Measurements from ENCODE around the gene NEURL4. TPM values are rescaled to one million over a fixed set of nuclear protein-coding genes. Genes with fewer than 3 reads are reported as not detected.
"Not testable (repeated sequence)": the region's sequence is repeated elsewhere in the genome, so short reads cannot be mapped to it uniquely, and the experiment has no call there.

The NEURL4 gene
- polyA plus RNA-seq (ENCODE audit: low read depth in 6 of 6) = 1 to 10 TPM in 5 of 6 donors, not detected in 1; 1.2 to 2.7 (median 1.9) TPM

- Mint-ChIP-seq H3K4me1 (peaks cover 42 to 54% (median 53%) of the 10 kb centered on the region in 3 donors), H3K27ac (peak within 1 kb of the TSS; percentile 93 to 98 (median 96)), H3K27me3 (no peaks in the 10 kb centered on the region), H3K36me3 (no peaks in the 10 kb centered on the region), H3K9me3 (no peaks in the 10 kb centered on the region), H3K4me3 (peak within 1 kb of the TSS; percentile 87 to 99 (median 96))
- ATAC-seq (ENCODE audit: low read depth in 2 of 2) = peak; percentile 11 to 14
- DNase-seq = no peak
Observed at GRCh38 chr17:7328840-7329373, at the start of gene NEURL4. NEURL4 (minus strand) TSS chr17:7329335; CDS start chr17:7329312, 23 bp downstream.

GRCh38 chr17:7374353-7374752 is 45.2 kb upstream of the NEURL4 start:
- DNase-seq (no peak), ATAC-seq (ENCODE audit: low read depth in 2 of 2) (no peak)
- peaks cover 0 to 5% (median 4%) of the 10 kb centered on the region in 7 donors for H3K9me3 Mint-ChIP-seq
- H3K36me3 Mint-ChIP-seq = peaks cover 3 to 6% of the 10 kb centered on the region in 2 donors
- no peaks in the 10 kb centered on the region for H3K4me1 Mint-ChIP-seq
- H3K4me3 Mint-ChIP-seq = no peak overlapping the region
- no peak overlapping the region for H3K27ac Mint-ChIP-seq
- peaks cover 10 to 42% (median 28%) of the 10 kb centered on the region in 3 donors for H3K27me3 Mint-ChIP-seq

GRCh38 chr17:7370853-7371252 is 41.7 kb upstream of the NEURL4 start:
- Mint-ChIP-seq H3K27ac (no peak overlapping the region), H3K36me3 (no peaks in the 10 kb centered on the region), H3K9me3 (no peaks in the 10 kb centered on the region), H3K4me3 (no peak overlapping the region), H3K4me1 (peaks cover 0 to 8% (median 2%) of the 10 kb centered on the region in 3 donors), H3K27me3 (peaks cover 0 to 29% (median 19%) of the 10 kb centered on the region in 3 donors)
- DNase-seq = no peak
- ATAC-seq (ENCODE audit: low read depth in 2 of 2) = no peak

- Mint-ChIP-seq H3K36me3 (no peaks in the 10 kb centered on the region), H3K4me3 (no peak overlapping the region), H3K27ac (no peak overlapping the region), H3K27me3 (peaks cover 0 to 38% (median 27%) of the 10 kb centered on the region in 3 donors), H3K9me3 (no peaks in the 10 kb centered on the region), H3K4me1 (peaks cover 2 to 8% (median 3%) of the 10 kb centered on the region in 3 donors)
- DNase-seq (no peak), ATAC-seq (ENCODE audit: low read depth in 2 of 2) (no peak)
Observed at GRCh38 chr17:7369825-7370224, 40.7 kb upstream of the NEURL4 start.

- ATAC-seq (ENCODE audit: low read depth in 2 of 2); H3K4me1 Mint-ChIP-seq; DNase-seq; H3K36me3 Mint-ChIP-seq; H3K9me3 Mint-ChIP-seq; H3K27ac Mint-ChIP-seq: not testable (repeated sequence)
- Mint-ChIP-seq H3K4me3 (peak overlapping the region in 1 of 8 donors; percentile 60), H3K27me3 (peaks cover 0 to 38% (median 27%) of the 10 kb centered on the region in 3 donors)
Observed at GRCh38 chr17:7368599-7368994, 39.5 kb upstream of the NEURL4 start.

GRCh38 chr17:7367918-7368598 is 38.9 kb upstream of the NEURL4 start:
- H3K4me1 Mint-ChIP-seq = peaks cover 2 to 8% (median 3%) of the 10 kb centered on the region in 3 donors
- H3K9me3 Mint-ChIP-seq = no peaks in the 10 kb centered on the region
- ATAC-seq (ENCODE audit: low read depth in 2 of 2) (no peak), DNase-seq (no peak)
- H3K27ac Mint-ChIP-seq = no peak overlapping the region
- H3K27me3 Mint-ChIP-seq = peaks cover 0 to 38% (median 27%) of the 10 kb centered on the region in 3 donors
- no peak overlapping the region for H3K4me3 Mint-ChIP-seq
- no peaks in the 10 kb centered on the region for H3K36me3 Mint-ChIP-seq

GRCh38 chr17:7367083-7367482 is 37.9 kb upstream of the NEURL4 start:
- peaks cover 0 to 37% (median 27%) of the 10 kb centered on the region in 3 donors for H3K27me3 Mint-ChIP-seq
- H3K27ac Mint-ChIP-seq = no peak overlapping the region
- no peak overlapping the region for H3K4me3 Mint-ChIP-seq
- DNase-seq (no peak), ATAC-seq (ENCODE audit: low read depth in 2 of 2) (no peak)
- H3K4me1 Mint-ChIP-seq = peaks cover 2 to 8% (median 3%) of the 10 kb centered on the region in 3 donors
- no peaks in the 10 kb centered on the region for H3K9me3 Mint-ChIP-seq
- no peaks in the 10 kb centered on the region for H3K36me3 Mint-ChIP-seq

GRCh38 chr17:7365963-7366362 is 36.8 kb upstream of the NEURL4 start:
- not testable (repeated sequence) for DNase-seq; ATAC-seq (ENCODE audit: low read depth in 2 of 2); H3K36me3 Mint-ChIP-seq; H3K27ac Mint-ChIP-seq; H3K4me1 Mint-ChIP-seq; H3K9me3 Mint-ChIP-seq; H3K4me3 Mint-ChIP-seq
- peaks cover 0 to 42% (median 26%) of the 10 kb centered on the region in 3 donors for H3K27me3 Mint-ChIP-seq

GRCh38 chr17:7363311-7363710 is 34.2 kb upstream of the NEURL4 start:
- H3K4me1 Mint-ChIP-seq = peaks cover 0 to 3% (median 2%) of the 10 kb centered on the region in 3 donors
- no peak for DNase-seq
- H3K4me3 Mint-ChIP-seq = no peak overlapping the region
- H3K27me3 Mint-ChIP-seq = peaks cover 3 to 29% (median 8%) of the 10 kb centered on the region in 3 donors
- ATAC-seq (ENCODE audit: low read depth in 2 of 2) = no peak
- no peaks in the 10 kb centered on the region for H3K9me3 Mint-ChIP-seq
- no peaks in the 10 kb centered on the region for H3K36me3 Mint-ChIP-seq
- no peak overlapping the region for H3K27ac Mint-ChIP-seq

- H3K4me3 Mint-ChIP-seq = peak overlapping the region in 2 of 8 donors; percentile 6 to 25
- H3K4me1 Mint-ChIP-seq = peaks cover 0 to 3% (median 0%) of the 10 kb centered on the region in 3 donors
- no peaks in the 10 kb centered on the region for H3K9me3 Mint-ChIP-seq
- no peaks in the 10 kb centered on the region for H3K36me3 Mint-ChIP-seq
- no peak overlapping the region for H3K27ac Mint-ChIP-seq
- ATAC-seq (ENCODE audit: low read depth in 2 of 2) (no peak), DNase-seq (no peak)
- H3K27me3 Mint-ChIP-seq = peaks cover 3 to 29% (median 8%) of the 10 kb centered on the region in 3 donors
Observed at GRCh38 chr17:7361906-7362305, 32.8 kb upstream of the NEURL4 start.

- Mint-ChIP-seq H3K4me3 (no peak overlapping the region), H3K27me3 (peaks cover 0 to 19% (median 3%) of the 10 kb centered on the region in 3 donors), H3K36me3 (no peaks in the 10 kb centered on the region), H3K27ac (no peak overlapping the region), H3K9me3 (no peaks in the 10 kb centered on the region), H3K4me1 (peaks cover 24 to 28% (median 26%) of the 10 kb centered on the region in 3 donors)
- no peak for ATAC-seq (ENCODE audit: low read depth in 2 of 2)
- no peak for DNase-seq
Observed at GRCh38 chr17:7357381-7357780, 28.2 kb upstream of the NEURL4 start.

GRCh38 chr17:7356756-7357155 is 27.6 kb upstream of the NEURL4 start:
- DNase-seq (no peak), ATAC-seq (ENCODE audit: low read depth in 2 of 2) (no peak)
- Mint-ChIP-seq H3K36me3 (no peaks in the 10 kb centered on the region), H3K4me1 (peaks cover 26 to 30% (median 27%) of the 10 kb centered on the region in 3 donors), H3K4me3 (peak overlapping the region in 1 of 8 donors; percentile 54), H3K27ac (peak overlapping the region in 1 of 6 donors; percentile 47), H3K9me3 (no peaks in the 10 kb centered on the region), H3K27me3 (peaks cover 0 to 14% (median 3%) of the 10 kb centered on the region in 3 donors)

GRCh38 chr17:7356072-7356549 is 27.0 kb upstream of the NEURL4 start:
- H3K36me3 Mint-ChIP-seq = no peaks in the 10 kb centered on the region
- no peaks in the 10 kb centered on the region for H3K9me3 Mint-ChIP-seq
- ATAC-seq (ENCODE audit: low read depth in 2 of 2) (peak; percentile 64 to 75), DNase-seq (peak; percentile 82)
- peaks cover 0 to 8% (median 3%) of the 10 kb centered on the region in 3 donors for H3K27me3 Mint-ChIP-seq
- peaks cover 28 to 34% (median 31%) of the 10 kb centered on the region in 3 donors for H3K4me1 Mint-ChIP-seq
- peak overlapping the region in 2 of 6 donors; percentile 26 to 81 for H3K27ac Mint-ChIP-seq
- H3K4me3 Mint-ChIP-seq = peak overlapping the region in 2 of 8 donors; percentile 32 to 61

GRCh38 chr17:7355573-7355972 is 26.4 kb upstream of the NEURL4 start:
- peak overlapping the region in 2 of 6 donors; percentile 26 to 56 for H3K27ac Mint-ChIP-seq

More at GRCh38 chr17:7355573-7355972, 26.4 kb upstream of the NEURL4 start:
- Mint-ChIP-seq H3K36me3 (no peaks in the 10 kb centered on the region), H3K9me3 (no peaks in the 10 kb centered on the region), H3K4me3 (peak overlapping the region in 1 of 8 donors; percentile 61), H3K27me3 (peaks cover 0 to 8% (median 3%) of the 10 kb centered on the region in 3 donors), H3K4me1 (peaks cover 32 to 36% (median 32%) of the 10 kb centered on the region in 3 donors)
- ATAC-seq (ENCODE audit: low read depth in 2 of 2) = no peak
- DNase-seq = no peak
